ENCODE results near the gene SIAH2.

Gene SIAH2

DNA sequence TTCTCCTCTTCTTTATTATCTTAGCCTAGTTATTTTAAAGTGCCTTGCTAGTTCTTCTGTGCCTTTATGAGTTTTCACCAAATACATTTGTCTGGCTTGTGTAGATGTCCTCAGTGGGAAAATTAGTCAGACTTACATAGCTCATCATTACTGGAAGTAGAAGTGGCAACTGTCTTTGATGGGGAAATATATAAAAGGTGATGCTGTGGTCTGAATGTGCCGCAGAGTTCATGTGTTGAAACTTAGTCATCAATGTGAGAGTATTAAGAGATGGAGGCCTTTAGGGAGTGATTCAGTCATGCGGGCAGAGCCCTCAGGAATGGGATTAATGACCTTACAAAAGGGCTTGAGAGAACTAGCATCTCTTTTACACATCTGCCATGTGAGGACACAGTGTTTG, 52.9 kb downstream of the SIAH2 start:
- no peak overlapping the region for H4K91ac ChIP-seq (ENCODE audit: low read depth, low read length)
- no peak overlapping the region for H2AK5ac ChIP-seq (ENCODE audit: low read length)
- H3K4me3 ChIP-seq (ENCODE audit: low read depth, low read length), result no peak overlapping the region
- no peak overlapping the region for H4K12ac ChIP-seq (ENCODE audit: low read depth, low read length)
- no peaks in the 10 kb centered on the region for H3K4me1 ChIP-seq (ENCODE audit: control insufficient read depth in 1 of 2, insufficient read depth in 2 of 2, low read length in 2 of 2)
- H3K9ac ChIP-seq (ENCODE audit: low read length), result no peak overlapping the region
- no peak overlapping the region for H2BK5ac ChIP-seq (ENCODE audit: low read depth, low read length, poor library complexity)
- no peaks in the 10 kb centered on the region for H3K79me2 ChIP-seq (ENCODE audit: control insufficient read depth, insufficient read depth, low read length, poor library complexity)
- no peak overlapping the region for H3K23ac ChIP-seq (ENCODE audit: low read length)
- no peak overlapping the region for H3K18ac ChIP-seq (ENCODE audit: low read length)
- no peak overlapping the region for H2BK12ac ChIP-seq (ENCODE audit: low read length)
- no peak overlapping the region for H2BK120ac ChIP-seq (ENCODE audit: insufficient read depth, low read length, poor library complexity)
- no peaks in the 10 kb centered on the region for H3K79me1 ChIP-seq (ENCODE audit: low read length)
- H3K36me3 ChIP-seq (ENCODE audit: control insufficient read depth in 1 of 2, insufficient read depth in 2 of 2, low read length in 2 of 2), result no peaks in the 10 kb centered on the region
- H3K9me3 ChIP-seq (ENCODE audit: insufficient read depth, low read depth, low read length), result peaks cover 2% of the 10 kb centered on the region
- no peak overlapping the region for H3K14ac ChIP-seq (ENCODE audit: low read length)
- DNase-seq, result no peak
- H4K8ac ChIP-seq (ENCODE audit: low read depth, low read length), result no peak overlapping the region
- no peak overlapping the region for H3K4me2 ChIP-seq (ENCODE audit: low read length)
- H3K4ac ChIP-seq (ENCODE audit: low read depth, low read length), result no peak overlapping the region
- WGBS (ENCODE audit: extremely low coverage, insufficient coverage, insufficient read length), result no CpG with 5 or more reads among the region's 2 CpGs
- H3K27me3 ChIP-seq (ENCODE audit: insufficient read depth, low read length), result no peaks in the 10 kb centered on the region
- H2AFZ ChIP-seq (ENCODE audit: insufficient read depth, low read length, poor library complexity), result no peak overlapping the region
- H3K27ac ChIP-seq (ENCODE audit: low read depth, low read length), result no peak overlapping the region

DNA sequence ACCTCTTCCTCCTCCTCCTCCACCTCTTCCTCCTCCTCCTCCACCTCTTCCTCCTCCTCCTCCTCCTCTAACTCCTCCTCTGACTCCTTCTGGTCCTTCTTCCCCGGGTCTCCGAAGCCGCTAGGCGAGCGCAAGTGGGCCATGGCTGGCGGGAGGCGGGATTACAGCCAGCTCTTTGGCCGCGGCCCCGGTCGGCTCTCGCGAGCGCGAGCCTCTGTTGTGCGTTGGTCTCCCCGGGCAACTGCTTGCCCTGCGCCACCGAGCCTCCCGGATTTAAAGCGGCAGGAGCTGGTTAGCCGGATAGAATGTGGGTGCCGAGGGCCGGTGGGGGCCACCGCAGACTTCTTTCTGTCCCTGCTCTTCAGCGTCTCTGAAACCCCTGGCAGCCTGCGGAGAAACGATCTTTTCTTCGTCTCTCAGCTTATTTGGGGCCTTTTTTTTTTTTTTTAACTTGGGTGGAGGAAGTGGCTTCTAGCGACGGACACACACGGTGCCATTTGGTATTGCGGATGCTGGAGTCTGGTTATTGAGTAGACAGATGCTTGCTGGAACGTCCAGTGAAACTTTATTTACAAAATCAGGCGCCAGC, 59.1 kb downstream of the SIAH2 start, which contains the start of gene ERICH6:
Gene ERICH6 (minus strand): TSS at position 165 of the 589 bp plus-strand sequence. CDS start 22 bp downstream, at position 143.
- peak within 1 kb of the TSS; percentile 87 for H4K91ac ChIP-seq (ENCODE audit: low read depth, low read length)
- H3K14ac ChIP-seq (ENCODE audit: low read length), result peak within 1 kb of the TSS; percentile 74
- peak within 1 kb of the TSS; percentile 80 for H3K4me3 ChIP-seq (ENCODE audit: low read depth, low read length)
- H3K36me3 ChIP-seq (ENCODE audit: control insufficient read depth in 1 of 2, insufficient read depth in 2 of 2, low read length in 2 of 2), result no peaks in the 10 kb centered on the region
- H2BK12ac ChIP-seq (ENCODE audit: low read length), result no peak within 1 kb of the TSS
- peak within 1 kb of the TSS; percentile 85 for H2AFZ ChIP-seq (ENCODE audit: insufficient read depth, low read length, poor library complexity)
- peak within 1 kb of the TSS; percentile 92 for H4K8ac ChIP-seq (ENCODE audit: low read depth, low read length)
- H3K4me2 ChIP-seq (ENCODE audit: low read length), result peak within 1 kb of the TSS; percentile 92
- peaks cover 0 to 7% of the 10 kb centered on the region in 2 experiments for H3K4me1 ChIP-seq (ENCODE audit: control insufficient read depth in 1 of 2, insufficient read depth in 2 of 2, low read length in 2 of 2)
- no CpG with 5 or more reads among the region's 35 CpGs for WGBS (ENCODE audit: extremely low coverage, insufficient coverage, insufficient read length)
- H4K12ac ChIP-seq (ENCODE audit: low read depth, low read length), result peak within 1 kb of the TSS; percentile 75
- no peaks in the 10 kb centered on the region for H3K9me3 ChIP-seq (ENCODE audit: insufficient read depth, low read depth, low read length)
- peak; percentile 94 to 95 for DNase-seq
- no peak within 1 kb of the TSS for H2BK5ac ChIP-seq (ENCODE audit: low read depth, low read length, poor library complexity)
- H3K79me1 ChIP-seq (ENCODE audit: low read length), result peaks cover 5% of the 10 kb centered on the region
- H2AK5ac ChIP-seq (ENCODE audit: low read length), result peak within 1 kb of the TSS; percentile 32
- H3K4ac ChIP-seq (ENCODE audit: low read depth, low read length), result peak within 1 kb of the TSS; percentile 36
- H3K9ac ChIP-seq (ENCODE audit: low read length), result peak within 1 kb of the TSS; percentile 77
- H3K27ac ChIP-seq (ENCODE audit: low read depth, low read length), result peak within 1 kb of the TSS; percentile 9
- no peak within 1 kb of the TSS for H3K23ac ChIP-seq (ENCODE audit: low read length)
- H3K79me2 ChIP-seq (ENCODE audit: control insufficient read depth, insufficient read depth, low read length, poor library complexity), result peaks cover 3% of the 10 kb centered on the region
- H3K18ac ChIP-seq (ENCODE audit: low read length), result peak within 1 kb of the TSS; percentile 71
- no peaks in the 10 kb centered on the region for H3K27me3 ChIP-seq (ENCODE audit: insufficient read depth, low read length)
- H2BK120ac ChIP-seq (ENCODE audit: insufficient read depth, low read length, poor library complexity), result peak within 1 kb of the TSS; percentile 30

- no peaks in the 10 kb centered on the region for H3K9me3 ChIP-seq (ENCODE audit: insufficient read depth, low read depth, low read length)
- H2AFZ ChIP-seq (ENCODE audit: insufficient read depth, low read length, poor library complexity), result peak overlapping the region; percentile 85
- peaks cover 5% of the 10 kb centered on the region for H3K79me1 ChIP-seq (ENCODE audit: low read length)
- no peak overlapping the region for H2BK12ac ChIP-seq (ENCODE audit: low read length)
- no CpG with 5 or more reads among the region's 29 CpGs for WGBS (ENCODE audit: extremely low coverage, insufficient coverage, insufficient read length)
- H3K4me2 ChIP-seq (ENCODE audit: low read length), result peak overlapping the region; percentile 92
- H3K9ac ChIP-seq (ENCODE audit: low read length), result peak overlapping the region; percentile 72
- H4K8ac ChIP-seq (ENCODE audit: low read depth, low read length), result peak overlapping the region; percentile 92
- H4K12ac ChIP-seq (ENCODE audit: low read depth, low read length), result peak overlapping the region; percentile 75
- H2AK5ac ChIP-seq (ENCODE audit: low read length), result peak overlapping the region; percentile 32
- H3K4ac ChIP-seq (ENCODE audit: low read depth, low read length), result peak overlapping the region; percentile 36
- H3K23ac ChIP-seq (ENCODE audit: low read length), result no peak overlapping the region
- no peak overlapping the region for H2BK5ac ChIP-seq (ENCODE audit: low read depth, low read length, poor library complexity)
- H2BK120ac ChIP-seq (ENCODE audit: insufficient read depth, low read length, poor library complexity), result no peak overlapping the region
- H3K18ac ChIP-seq (ENCODE audit: low read length), result peak overlapping the region; percentile 71
- H3K14ac ChIP-seq (ENCODE audit: low read length), result peak overlapping the region; percentile 74
- H3K27me3 ChIP-seq (ENCODE audit: insufficient read depth, low read length), result no peaks in the 10 kb centered on the region
- H3K36me3 ChIP-seq (ENCODE audit: control insufficient read depth in 1 of 2, insufficient read depth in 2 of 2, low read length in 2 of 2), result no peaks in the 10 kb centered on the region
- peak overlapping the region; percentile 80 for H3K4me3 ChIP-seq (ENCODE audit: low read depth, low read length)
- no peak overlapping the region for H3K27ac ChIP-seq (ENCODE audit: low read depth, low read length)
- H3K4me1 ChIP-seq (ENCODE audit: control insufficient read depth in 1 of 2, insufficient read depth in 2 of 2, low read length in 2 of 2), result peaks cover 0 to 7% of the 10 kb centered on the region in 2 experiments
- DNase-seq, result no peak
- H4K91ac ChIP-seq (ENCODE audit: low read depth, low read length), result peak overlapping the region; percentile 87
- peaks cover 3% of the 10 kb centered on the region for H3K79me2 ChIP-seq (ENCODE audit: control insufficient read depth, insufficient read depth, low read length, poor library complexity)
Observed at GRCh38 chr3:150703299-150703755, 59.6 kb downstream of the SIAH2 start.

- Histone ChIP-seq H4K91ac (ENCODE audit: low read depth, low read length) (no peak overlapping the region), H3K9ac (ENCODE audit: low read length) (no peak overlapping the region), H2AFZ (ENCODE audit: insufficient read depth, low read length, poor library complexity) (no peak overlapping the region), H2BK12ac (ENCODE audit: low read length) (no peak overlapping the region), H2BK120ac (ENCODE audit: insufficient read depth, low read length, poor library complexity) (no peak overlapping the region), H3K18ac (ENCODE audit: low read length) (no peak overlapping the region), H2BK5ac (ENCODE audit: low read depth, low read length, poor library complexity) (no peak overlapping the region), H4K12ac (ENCODE audit: low read depth, low read length) (no peak overlapping the region), H4K8ac (ENCODE audit: low read depth, low read length) (no peak overlapping the region), H2AK5ac (ENCODE audit: low read length) (no peak overlapping the region), H3K27ac (ENCODE audit: low read depth, low read length) (no peak overlapping the region), H3K79me2 (ENCODE audit: control insufficient read depth, insufficient read depth, low read length, poor library complexity) (peaks cover 3% of the 10 kb centered on the region), H3K27me3 (ENCODE audit: insufficient read depth, low read length) (no peaks in the 10 kb centered on the region), H3K9me3 (ENCODE audit: insufficient read depth, low read depth, low read length) (no peaks in the 10 kb centered on the region), H3K23ac (ENCODE audit: low read length) (no peak overlapping the region), H3K36me3 (ENCODE audit: control insufficient read depth in 1 of 2, insufficient read depth in 2 of 2, low read length in 2 of 2) (no peaks in the 10 kb centered on the region), H3K4ac (ENCODE audit: low read depth, low read length) (no peak overlapping the region), H3K4me1 (ENCODE audit: control insufficient read depth in 1 of 2, insufficient read depth in 2 of 2, low read length in 2 of 2) (peaks cover 0 to 4% of the 10 kb centered on the region in 2 experiments), H3K4me3 (ENCODE audit: low read depth, low read length) (no peak overlapping the region), H3K79me1 (ENCODE audit: low read length) (peaks cover 5% of the 10 kb centered on the region), H3K4me2 (ENCODE audit: low read length) (no peak overlapping the region), H3K14ac (ENCODE audit: low read length) (no peak overlapping the region)
- WGBS (ENCODE audit: extremely low coverage, insufficient coverage, insufficient read length), result no CpG with 5 or more reads among the region's 2 CpGs
- DNase-seq, result no peak
Observed at GRCh38 chr3:150699068-150699639, 63.8 kb downstream of the SIAH2 start.

Measured in trophoblast cell (in vitro differentiated cells and primary cell).